Raji (cell line): ENCODE data around the gene DNAH5.

Experiments used
- POLR2A ChIP-seq: IDR thresholded peaks from 2 replicates; pipeline ENCODE4 v1.6.1; 2011; ENCODE audit warnings: low read depth, low read length, control low read depth; ENCODE audit not compliant: insufficient read depth

DNAH5 gene

GRCh38 chr5:13910637-13911288 lies 33.7 kb downstream of the DNAH5 start:
- TF ChIP-seq POLR2A, result no peak

- no peak for TF ChIP-seq POLR2A
These were observed 34.3 kb downstream of the DNAH5 start for GRCh38 chr5:13910201-13910600.

DNA sequence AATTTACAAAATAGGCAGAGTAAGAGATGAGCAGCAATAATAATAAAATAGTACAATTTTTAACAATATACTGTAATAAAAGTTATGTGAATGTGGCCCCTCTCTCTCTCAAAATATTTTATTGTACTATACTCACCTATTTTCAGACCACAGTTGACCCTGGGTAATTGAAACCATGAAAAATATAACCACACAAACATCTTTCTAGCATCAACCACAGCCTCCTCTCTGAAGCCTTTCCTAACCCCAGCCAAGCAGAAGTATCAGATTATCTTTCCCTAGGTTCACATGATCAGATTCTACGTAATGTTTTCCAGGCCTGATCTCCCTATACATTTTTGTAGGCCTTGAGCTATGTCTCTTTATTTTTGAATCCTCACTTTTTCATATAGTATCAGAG lies 35.2 kb downstream of the DNAH5 start:
- TF ChIP-seq POLR2A, result no peak

- TF ChIP-seq POLR2A, result no peak
These were observed 45.9 kb downstream of the DNAH5 start for GRCh38 chr5:13898569-13898968.

GRCh38 chr5:13878357-13878756 lies 66.1 kb downstream of the DNAH5 start:
- no peak for TF ChIP-seq POLR2A

DNA sequence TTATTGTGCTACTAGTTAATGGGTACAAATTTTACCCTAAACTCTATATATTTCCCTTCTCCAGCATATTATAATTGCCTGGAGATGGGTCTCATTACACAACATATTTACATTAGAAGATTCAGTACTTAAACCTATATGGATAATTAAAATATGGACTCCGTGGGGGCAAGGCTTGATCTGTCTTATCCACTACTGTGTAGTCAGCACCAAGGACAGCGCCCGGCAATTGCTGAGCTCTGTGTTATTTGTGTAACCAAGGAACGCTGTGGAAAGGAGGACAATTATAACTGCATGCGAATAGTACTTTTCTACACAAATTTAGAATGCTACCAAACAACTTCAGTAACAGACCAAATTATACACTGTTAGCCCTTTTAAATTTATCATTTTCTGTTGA lies 77.7 kb downstream of the DNAH5 start:
- no peak for TF ChIP-seq POLR2A

GRCh38 chr5:13865312-13865711 lies 79.2 kb downstream of the DNAH5 start:
- no peak for TF ChIP-seq POLR2A

DNA sequence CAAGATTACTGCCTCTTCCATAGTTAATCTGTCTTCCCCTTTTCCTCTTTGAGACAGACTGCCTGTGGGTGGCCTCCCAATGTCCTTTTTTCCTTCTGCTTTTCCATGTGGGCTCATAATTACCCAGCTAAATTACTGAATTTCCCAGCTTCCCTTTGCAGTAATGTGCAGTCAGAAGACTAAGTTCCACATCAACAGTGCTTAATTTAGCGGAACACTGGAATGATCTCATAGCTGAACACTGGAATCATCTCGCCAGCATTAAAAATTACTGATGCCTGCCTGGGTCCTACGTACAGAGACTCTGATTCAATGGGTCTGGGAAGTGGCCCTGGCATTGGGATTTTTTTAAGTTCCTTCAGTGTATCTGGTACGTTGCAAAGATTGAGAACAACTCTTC lies 84.3 kb downstream of the DNAH5 start:
- TF ChIP-seq POLR2A, result no peak

DNA sequence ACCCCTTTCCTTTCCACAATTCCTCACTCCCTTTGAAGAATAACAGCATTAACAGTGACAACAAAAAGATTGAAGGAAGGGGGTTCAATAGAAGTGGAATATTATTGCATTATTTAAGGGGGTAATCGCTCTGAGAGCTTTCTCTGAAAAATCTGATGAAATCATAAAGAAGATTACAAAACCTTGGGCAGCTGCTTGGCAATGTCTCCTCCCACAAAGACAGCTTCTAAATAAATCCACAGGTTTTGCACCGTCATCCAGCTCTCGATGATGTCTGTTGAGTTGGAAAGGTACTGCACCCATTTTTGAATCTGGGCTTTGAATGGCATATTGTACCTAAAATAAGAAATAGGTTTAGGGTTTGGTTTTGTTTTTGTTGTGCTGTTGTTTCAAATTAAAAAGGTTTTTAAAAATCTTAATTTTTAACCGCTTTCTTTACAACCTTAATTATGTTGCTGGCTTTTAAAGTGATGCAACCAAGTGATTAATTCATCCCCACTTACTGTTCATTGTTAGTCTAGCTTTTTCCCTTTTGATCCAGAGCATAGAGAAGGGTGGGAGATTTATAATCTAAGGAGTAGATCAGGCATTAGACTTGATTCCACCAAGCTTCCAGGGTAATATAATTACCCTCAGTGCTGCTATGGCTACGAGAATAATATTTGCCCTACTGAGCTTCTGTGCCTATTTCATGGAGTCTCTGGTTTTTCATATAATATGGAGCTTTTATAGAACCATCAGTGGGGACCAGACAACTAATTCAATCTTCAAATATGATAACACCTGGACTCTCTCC lies 85.0 kb downstream of the DNAH5 start:
- no peak for TF ChIP-seq POLR2A

DNA sequence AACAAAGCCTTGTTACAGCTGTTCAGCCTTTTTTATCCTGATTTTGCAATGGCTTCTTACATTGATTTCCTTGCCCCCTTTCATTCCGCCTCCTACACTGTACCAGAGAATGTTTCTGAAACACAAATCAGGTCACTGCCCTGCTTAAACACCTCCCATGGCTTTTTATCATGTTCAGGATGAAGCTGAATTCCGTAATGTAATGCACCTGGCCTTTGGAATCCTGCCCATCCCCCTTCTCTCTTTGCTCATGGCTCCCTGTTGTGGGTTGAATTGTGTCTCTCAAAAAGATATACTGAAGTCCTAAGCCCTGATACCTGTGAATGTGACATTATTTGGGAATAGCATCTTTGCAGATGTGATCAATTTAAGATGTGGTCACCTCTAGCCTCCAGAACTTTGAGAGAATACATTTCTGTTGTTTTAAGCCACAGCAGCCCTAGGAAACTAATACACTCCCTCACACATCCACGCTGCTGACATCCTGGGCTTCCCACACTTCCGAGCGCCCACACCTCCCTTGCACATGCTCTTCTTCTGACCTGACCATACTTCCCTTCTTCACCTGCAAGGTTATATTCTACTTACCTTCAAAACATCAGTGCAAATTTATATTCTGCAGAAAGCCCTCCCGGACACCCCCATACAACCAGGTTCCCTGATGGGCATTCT lies 101.2 kb downstream of the DNAH5 start:
- no peak for TF ChIP-seq POLR2A

DNA sequence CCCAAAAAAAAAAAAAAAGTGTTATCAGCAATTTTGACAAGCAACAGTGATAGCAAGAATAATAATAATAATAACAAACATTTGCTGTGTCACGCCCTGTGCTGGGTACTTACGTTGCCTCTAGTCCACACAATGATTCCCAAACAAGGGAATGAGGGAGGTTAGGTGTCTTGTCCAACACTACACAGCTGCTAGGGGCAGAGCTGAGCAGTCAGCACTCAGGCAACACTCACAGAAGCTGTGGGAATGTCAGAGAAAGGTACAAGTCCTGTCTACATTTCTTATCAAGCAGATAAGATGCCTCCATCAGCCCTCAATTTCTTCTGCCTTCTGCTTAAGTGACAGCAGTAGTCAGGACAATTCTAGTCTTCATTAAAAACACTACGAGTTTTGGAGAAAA lies 111.0 kb downstream of the DNAH5 start:
- no peak for TF ChIP-seq POLR2A

DNA sequence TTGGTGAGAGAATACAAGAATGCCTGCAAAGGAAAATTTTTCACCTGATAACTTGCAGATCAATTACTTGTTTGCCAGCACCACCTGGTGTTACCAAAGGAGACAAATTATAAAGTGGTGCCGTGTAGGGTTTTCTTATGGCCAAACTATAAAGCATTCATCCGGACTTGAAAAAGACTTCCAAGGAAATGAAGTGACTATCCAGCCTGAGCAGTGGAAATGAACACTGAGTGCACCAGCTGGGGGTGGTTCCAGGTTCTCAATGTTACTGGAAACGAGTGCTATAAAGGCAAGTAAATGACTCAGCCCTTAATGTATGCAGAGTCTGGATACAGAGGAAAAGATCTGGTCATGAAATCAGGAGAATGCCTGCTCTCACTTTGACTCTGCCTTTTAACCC lies 113.1 kb downstream of the DNAH5 start:
- no peak for TF ChIP-seq POLR2A

GRCh38 chr5:13830536-13830935 lies 114.0 kb downstream of the DNAH5 start:
- TF ChIP-seq POLR2A, result no peak

- no peak for TF ChIP-seq POLR2A
These were observed 123.1 kb downstream of the DNAH5 start for GRCh38 chr5:13821366-13821765.

- no peak for TF ChIP-seq POLR2A
These were observed 128.4 kb downstream of the DNAH5 start for GRCh38 chr5:13816126-13816525.

DNA sequence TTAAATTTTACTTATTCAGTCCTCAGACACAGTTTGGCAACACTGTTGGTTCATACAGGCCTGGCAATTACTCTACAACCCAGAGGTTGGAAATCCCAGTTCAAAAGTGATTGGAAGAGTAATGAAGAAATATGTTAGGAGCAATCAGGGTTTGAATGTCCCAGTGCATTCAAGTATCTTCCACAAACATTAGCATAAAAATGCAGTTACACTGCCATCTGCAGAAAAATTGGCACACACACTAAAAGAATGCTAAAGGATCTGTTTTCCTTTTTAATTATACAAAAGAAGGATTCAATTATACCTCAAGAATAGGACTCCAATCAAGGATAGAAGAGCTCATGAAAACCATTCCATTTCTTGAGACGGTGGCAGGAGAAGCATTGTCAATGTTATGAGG lies 130.2 kb downstream of the DNAH5 start:
- no peak for TF ChIP-seq POLR2A
